Measurements from ENCODE around the gene KSR1.

GRCh38 chr17:27415120-27415795 is 41.0 kb upstream of the KSR1 start:
- TF ChIP-seq TEAD4 (IDR thresholded peaks at IDR 0.05) (no peak), EP300 (IDR thresholded peaks at IDR 0.05; ENCODE audit: borderline replicate concordance) (no peak), EGR1 (IDR thresholded peaks at IDR 0.05) (no peak), RAD21 (IDR thresholded peaks at IDR 0.05; ENCODE audit: low read depth) (no peak), ZBTB7A (IDR thresholded peaks at IDR 0.05; ENCODE audit: low read depth) (no peak), TAF1 (IDR thresholded peaks at IDR 0.05; ENCODE audit: low read depth) (no peak), CEBPB (IDR thresholded peaks at IDR 0.05) (no peak), CREB1 (IDR thresholded peaks at IDR 0.05; ENCODE audit: low read depth) (no peak)
- TF ChIP-seq, protein P1, sequence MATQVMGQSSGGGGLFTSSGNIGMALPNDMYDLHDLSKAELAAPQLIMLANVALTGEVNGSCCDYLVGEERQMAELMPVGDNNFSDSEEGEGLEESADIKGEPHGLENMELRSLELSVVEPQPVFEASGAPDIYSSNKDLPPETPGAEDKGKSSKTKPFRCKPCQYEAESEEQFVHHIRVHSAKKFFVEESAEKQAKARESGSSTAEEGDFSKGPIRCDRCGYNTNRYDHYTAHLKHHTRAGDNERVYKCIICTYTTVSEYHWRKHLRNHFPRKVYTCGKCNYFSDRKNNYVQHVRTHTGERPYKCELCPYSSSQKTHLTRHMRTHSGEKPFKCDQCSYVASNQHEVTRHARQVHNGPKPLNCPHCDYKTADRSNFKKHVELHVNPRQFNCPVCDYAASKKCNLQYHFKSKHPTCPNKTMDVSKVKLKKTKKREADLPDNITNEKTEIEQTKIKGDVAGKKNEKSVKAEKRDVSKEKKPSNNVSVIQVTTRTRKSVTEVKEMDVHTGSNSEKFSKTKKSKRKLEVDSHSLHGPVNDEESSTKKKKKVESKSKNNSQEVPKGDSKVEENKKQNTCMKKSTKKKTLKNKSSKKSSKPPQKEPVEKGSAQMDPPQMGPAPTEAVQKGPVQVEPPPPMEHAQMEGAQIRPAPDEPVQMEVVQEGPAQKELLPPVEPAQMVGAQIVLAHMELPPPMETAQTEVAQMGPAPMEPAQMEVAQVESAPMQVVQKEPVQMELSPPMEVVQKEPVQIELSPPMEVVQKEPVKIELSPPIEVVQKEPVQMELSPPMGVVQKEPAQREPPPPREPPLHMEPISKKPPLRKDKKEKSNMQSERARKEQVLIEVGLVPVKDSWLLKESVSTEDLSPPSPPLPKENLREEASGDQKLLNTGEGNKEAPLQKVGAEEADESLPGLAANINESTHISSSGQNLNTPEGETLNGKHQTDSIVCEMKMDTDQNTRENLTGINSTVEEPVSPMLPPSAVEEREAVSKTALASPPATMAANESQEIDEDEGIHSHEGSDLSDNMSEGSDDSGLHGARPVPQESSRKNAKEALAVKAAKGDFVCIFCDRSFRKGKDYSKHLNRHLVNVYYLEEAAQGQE (IDR thresholded peaks at IDR 0.05; ENCODE audit: low read depth), result no peak
